Measurements from ENCODE around the gene ACTL7B.

DNA sequence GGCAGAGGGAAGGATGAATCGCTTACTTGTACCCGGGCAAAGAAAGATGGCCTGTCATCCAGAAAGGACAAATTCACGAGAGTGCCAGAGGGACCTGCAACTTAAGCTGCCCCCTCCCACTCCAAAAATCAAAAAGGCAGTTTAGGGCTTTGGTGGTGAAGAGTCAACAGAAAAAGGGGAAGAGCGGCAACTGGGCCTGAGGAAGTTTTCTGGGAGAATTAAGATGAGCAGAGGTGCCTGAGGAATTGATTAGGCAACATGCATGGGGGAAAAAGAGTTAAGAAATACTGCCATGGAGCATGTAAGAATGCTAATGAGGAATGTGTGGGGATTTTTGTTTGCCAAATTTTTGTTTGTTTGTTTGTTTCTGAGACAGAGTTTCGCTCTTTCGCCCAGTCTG is 1.8 kb upstream of the ACTL7B start:
- TF ChIP-seq, protein P1, sequence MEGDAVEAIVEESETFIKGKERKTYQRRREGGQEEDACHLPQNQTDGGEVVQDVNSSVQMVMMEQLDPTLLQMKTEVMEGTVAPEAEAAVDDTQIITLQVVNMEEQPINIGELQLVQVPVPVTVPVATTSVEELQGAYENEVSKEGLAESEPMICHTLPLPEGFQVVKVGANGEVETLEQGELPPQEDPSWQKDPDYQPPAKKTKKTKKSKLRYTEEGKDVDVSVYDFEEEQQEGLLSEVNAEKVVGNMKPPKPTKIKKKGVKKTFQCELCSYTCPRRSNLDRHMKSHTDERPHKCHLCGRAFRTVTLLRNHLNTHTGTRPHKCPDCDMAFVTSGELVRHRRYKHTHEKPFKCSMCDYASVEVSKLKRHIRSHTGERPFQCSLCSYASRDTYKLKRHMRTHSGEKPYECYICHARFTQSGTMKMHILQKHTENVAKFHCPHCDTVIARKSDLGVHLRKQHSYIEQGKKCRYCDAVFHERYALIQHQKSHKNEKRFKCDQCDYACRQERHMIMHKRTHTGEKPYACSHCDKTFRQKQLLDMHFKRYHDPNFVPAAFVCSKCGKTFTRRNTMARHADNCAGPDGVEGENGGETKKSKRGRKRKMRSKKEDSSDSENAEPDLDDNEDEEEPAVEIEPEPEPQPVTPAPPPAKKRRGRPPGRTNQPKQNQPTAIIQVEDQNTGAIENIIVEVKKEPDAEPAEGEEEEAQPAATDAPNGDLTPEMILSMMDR (IDR thresholded peaks at IDR 0.05) = no peak
- TF ChIP-seq POLR2A (IDR thresholded peaks at IDR 0.05; ENCODE audit: low read depth) = no peak
